ENCODE measurements around the gene TTLL3.
"Not testable (repeated sequence)": the region's sequence is repeated elsewhere in the genome, so short reads cannot be mapped to it uniquely, and the experiment has no call there.

TTLL3 gene

GRCh38 chr3:9826815-9827573 is 16.9 kb downstream of the TTLL3 start:
- DNase-seq (ENCODE audit: low read depth) = no peak
- H3K4me3 ChIP-seq (ENCODE audit: low read depth, low read length) = no peak overlapping the region

- no peak overlapping the region for H3K4me3 ChIP-seq (ENCODE audit: low read depth, low read length)
- no peak for DNase-seq (ENCODE audit: low read depth)
Measured at GRCh38 chr3:9828801-9829755, 19.0 kb downstream of the TTLL3 start.

- H3K4me3 ChIP-seq (ENCODE audit: low read depth, low read length) = no peak overlapping the region
- no peak for DNase-seq (ENCODE audit: low read depth)
Measured at GRCh38 chr3:9831253-9831652, 21.2 kb downstream of the TTLL3 start.

GRCh38 chr3:9833078-9833477 is 23.0 kb downstream of the TTLL3 start:
- no peak overlapping the region for H3K4me3 ChIP-seq (ENCODE audit: low read depth, low read length)
- DNase-seq (ENCODE audit: low read depth) = no peak

- H3K4me3 ChIP-seq (ENCODE audit: low read depth, low read length) = no peak overlapping the region
- no peak for DNase-seq (ENCODE audit: low read depth)
Measured at GRCh38 chr3:9834520-9835380, 24.7 kb downstream of the TTLL3 start.

GRCh38 chr3:9837701-9838582 is 27.9 kb downstream of the TTLL3 start:
- H3K4me3 ChIP-seq (ENCODE audit: low read depth, low read length) = no peak overlapping the region
- DNase-seq (ENCODE audit: low read depth) = no peak

GRCh38 chr3:9838856-9839255 is 28.8 kb downstream of the TTLL3 start:
- no peak overlapping the region for H3K4me3 ChIP-seq (ENCODE audit: low read depth, low read length)
- no peak for DNase-seq (ENCODE audit: low read depth)

GRCh38 chr3:9841015-9841414 is 31.0 kb downstream of the TTLL3 start:
- no peak for DNase-seq (ENCODE audit: low read depth)
- H3K4me3 ChIP-seq (ENCODE audit: low read depth, low read length) = no peak overlapping the region

- H3K4me3 ChIP-seq (ENCODE audit: low read depth, low read length) = peak within 1 kb of the TSS; percentile 93
- DNase-seq (ENCODE audit: low read depth) = peak; percentile 82
Measured at GRCh38 chr3:9843715-9844438, 33.8 kb downstream of the TTLL3 start, which contains the start of gene RPUSD3. TSS of gene RPUSD3 (minus strand) at chr3:9844008. CDS start at chr3:9843990, 18 bp downstream.

GRCh38 chr3:9846231-9846630 is 36.2 kb downstream of the TTLL3 start:
- no peak overlapping the region for H3K4me3 ChIP-seq (ENCODE audit: low read depth, low read length)
- no peak for DNase-seq (ENCODE audit: low read depth)

- no peak overlapping the region for H3K4me3 ChIP-seq (ENCODE audit: low read depth, low read length)
- no peak for DNase-seq (ENCODE audit: low read depth)
Measured at GRCh38 chr3:9846931-9847488, 36.9 kb downstream of the TTLL3 start.

GRCh38 chr3:9847870-9848269 is 37.8 kb downstream of the TTLL3 start:
- not testable (repeated sequence) for DNase-seq (ENCODE audit: low read depth); H3K4me3 ChIP-seq (ENCODE audit: low read depth, low read length)

- H3K4me3 ChIP-seq (ENCODE audit: low read depth, low read length) = not testable (repeated sequence)
Measured at GRCh38 chr3:9848860-9849259, 38.8 kb downstream of the TTLL3 start.

GRCh38 chr3:9851383-9851782 is 41.3 kb downstream of the TTLL3 start:
- DNase-seq (ENCODE audit: low read depth); H3K4me3 ChIP-seq (ENCODE audit: low read depth, low read length): not testable (repeated sequence)

More at GRCh38 chr3:9848860-9849259, 38.8 kb downstream of the TTLL3 start:
- DNase-seq (ENCODE audit: low read depth) = not testable (repeated sequence)

GRCh38 chr3:9851926-9852325 is 41.9 kb downstream of the TTLL3 start:
- not testable (repeated sequence) for DNase-seq (ENCODE audit: low read depth); H3K4me3 ChIP-seq (ENCODE audit: low read depth, low read length)

GRCh38 chr3:9852528-9852927 is 42.5 kb downstream of the TTLL3 start:
- DNase-seq (ENCODE audit: low read depth) = no peak
- H3K4me3 ChIP-seq (ENCODE audit: low read depth, low read length) = no peak overlapping the region

GRCh38 chr3:9854291-9854940 is 44.4 kb downstream of the TTLL3 start:
- not testable (repeated sequence) for H3K4me3 ChIP-seq (ENCODE audit: low read depth, low read length); DNase-seq (ENCODE audit: low read depth)
